Osteocyte (in vitro differentiated cells): ENCODE results near the gene CAMSAP2. TPM values are rescaled to one million over a fixed set of nuclear protein-coding genes. Genes with fewer than 3 reads are reported as not detected.

Source experiments
- DNase-seq: peaks from one replicate; pipeline ENCODE4 v3.0.0; 2021; ENCODE audit warnings: mixed read lengths; ENCODE audit not compliant: unreplicated experiment; ENCODE audit errors: extremely low spot score
- H3K27ac Mint-ChIP-seq: one replicate; pipeline ENCODE4 v1.8.0; 2021; ENCODE audit warnings: mild to moderate bottlenecking, mixed read lengths; ENCODE audit not compliant: unreplicated experiment
- H3K27me3 Mint-ChIP-seq: one replicate; pipeline ENCODE4 v1.8.0; 2021; ENCODE audit warnings: mixed read lengths; ENCODE audit not compliant: unreplicated experiment
- H3K36me3 Mint-ChIP-seq: one replicate; pipeline ENCODE4 v1.8.0; 2021; ENCODE audit warnings: mixed read lengths; ENCODE audit not compliant: unreplicated experiment
- H3K4me1 Mint-ChIP-seq: one replicate; pipeline ENCODE4 v1.8.0; 2021; ENCODE audit warnings: mixed read lengths; ENCODE audit not compliant: unreplicated experiment
- H3K4me3 Mint-ChIP-seq: one replicate; pipeline ENCODE4 v1.8.0; 2021; ENCODE audit warnings: mild to moderate bottlenecking, moderate library complexity, mixed read lengths; ENCODE audit not compliant: unreplicated experiment
- H3K9me3 Mint-ChIP-seq: one replicate; pipeline ENCODE4 v1.8.0; 2021; ENCODE audit warnings: mixed read lengths; ENCODE audit not compliant: unreplicated experiment
- CTCF ChIP-seq: fragments of 200-600 bp; sonication (generic); IDR thresholded peaks from 2 replicates; pipeline ENCODE4 v1.5.0; 2021; ENCODE audit warnings: antibody characterized with exemption, mild to moderate bottlenecking, moderate library complexity
- total RNA-seq: library from RNA; stranded (reverse); gene quantifications from 2 replicates; pipeline ENCODE4 v1.2.1, GENCODE V29; 2021

The CAMSAP2 gene
- total RNA-seq, 1 donor from 2014 or later = 44.7 TPM

DNA sequence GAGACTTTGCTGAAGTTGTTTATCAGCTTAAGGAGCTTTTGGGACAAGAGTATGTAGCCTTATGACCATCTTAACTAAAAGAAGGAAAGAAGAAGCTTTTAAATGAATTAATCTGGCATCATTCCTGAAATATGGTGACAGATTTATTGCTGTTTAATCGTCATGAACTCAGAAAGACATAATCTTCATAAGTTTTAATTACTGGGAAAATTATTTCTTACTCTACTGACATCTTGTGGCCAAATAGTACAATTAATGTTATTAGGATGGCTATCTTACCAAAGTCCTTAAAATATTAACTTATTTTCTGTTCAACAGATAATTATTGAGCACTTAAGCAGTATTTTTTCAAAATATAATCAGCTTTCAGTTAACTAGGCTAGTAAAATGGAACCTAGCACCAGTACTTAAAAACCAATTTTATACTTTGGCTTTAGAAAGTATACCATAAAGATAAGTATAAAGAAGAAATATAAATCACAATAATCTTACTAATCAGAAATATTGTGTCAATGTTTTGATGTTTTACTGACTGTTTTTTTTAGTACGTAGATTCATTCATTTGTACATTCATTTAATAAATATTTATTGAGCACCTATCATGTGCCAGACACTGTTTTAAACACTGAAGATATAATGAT is 99.4 kb downstream of the CAMSAP2 start:
- H3K27ac Mint-ChIP-seq = no peak overlapping the region

DNA sequence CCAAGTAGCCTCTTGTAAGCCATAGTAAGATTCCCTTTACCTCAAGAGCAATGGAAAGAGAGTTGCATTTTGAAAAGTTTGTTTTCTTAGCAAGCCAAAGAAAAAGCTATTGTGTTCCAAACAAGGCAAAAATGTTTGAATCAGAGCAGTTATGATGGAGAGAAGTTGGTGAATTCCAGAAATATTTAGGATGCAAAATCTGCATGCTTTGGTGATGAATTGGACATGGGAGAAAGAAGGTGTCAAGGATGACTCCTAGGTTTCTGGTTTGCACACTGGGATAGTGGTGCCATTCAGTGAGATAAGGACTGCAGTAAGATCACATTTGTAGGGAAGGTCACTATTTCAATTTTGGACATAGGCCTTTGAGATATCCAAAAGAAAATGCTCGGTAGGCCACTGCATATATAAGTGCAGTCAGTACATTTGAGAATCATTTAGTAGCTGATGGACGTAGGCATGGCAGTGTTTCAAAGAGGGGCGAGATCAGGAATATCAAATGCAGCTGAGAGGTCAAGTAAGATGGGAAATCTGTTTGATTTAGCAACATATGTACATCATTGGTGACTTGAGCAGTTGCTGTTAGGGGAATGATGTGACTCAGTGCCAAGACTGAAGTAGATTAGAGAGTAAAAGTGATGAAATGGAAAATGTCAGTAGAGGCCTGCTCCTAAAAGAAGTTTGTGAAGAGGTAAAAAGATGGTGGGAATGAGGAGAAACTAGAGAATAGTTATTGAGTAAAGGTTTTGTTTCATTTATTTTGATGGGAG is 100.2 kb downstream of the CAMSAP2 start:
- Mint-ChIP-seq H3K9me3 (peaks cover 4% of the 10 kb centered on the region), H3K27me3 (no peaks in the 10 kb centered on the region), H3K4me1 (peaks cover 15% of the 10 kb centered on the region), H3K36me3 (peaks cover 37% of the 10 kb centered on the region), H3K27ac (no peak overlapping the region), H3K4me3 (no peak overlapping the region)
- TF ChIP-seq CTCF = no peak
- no peak for DNase-seq

More for the DNA sequence above, 99.4 kb downstream of the CAMSAP2 start:
- H3K4me3 Mint-ChIP-seq = no peak overlapping the region
- peak; percentile 56 for TF ChIP-seq CTCF
- no peaks in the 10 kb centered on the region for H3K27me3 Mint-ChIP-seq
- peaks cover 15% of the 10 kb centered on the region for H3K4me1 Mint-ChIP-seq
- H3K36me3 Mint-ChIP-seq = peaks cover 34% of the 10 kb centered on the region
- peaks cover 4% of the 10 kb centered on the region for H3K9me3 Mint-ChIP-seq
- no peak for DNase-seq

DNA sequence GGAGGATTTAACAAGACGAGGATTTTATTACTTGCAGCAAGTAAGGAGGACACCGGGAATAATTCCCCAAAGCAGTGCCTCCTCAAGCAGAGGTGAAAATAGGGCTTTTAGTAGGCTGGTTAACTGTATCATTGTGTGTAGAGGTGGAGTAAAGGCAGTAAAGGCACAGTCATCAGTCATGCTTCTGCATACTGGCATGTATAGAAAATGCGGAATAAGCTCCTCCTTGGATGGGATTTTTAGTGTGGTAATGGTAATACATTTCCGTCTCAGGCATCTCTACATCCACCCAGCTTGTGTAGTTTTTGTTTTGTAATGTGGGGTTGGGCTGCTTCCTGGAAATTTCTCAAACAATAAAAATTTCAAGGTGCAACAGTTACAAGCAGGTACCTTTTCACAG is 106.7 kb downstream of the CAMSAP2 start:
- H3K4me1 Mint-ChIP-seq = no peaks in the 10 kb centered on the region
- peaks cover 50% of the 10 kb centered on the region for H3K36me3 Mint-ChIP-seq
- no peak for DNase-seq
- no peak overlapping the region for H3K27ac Mint-ChIP-seq
- H3K27me3 Mint-ChIP-seq = no peaks in the 10 kb centered on the region
- H3K9me3 Mint-ChIP-seq = no peaks in the 10 kb centered on the region
- no peak for TF ChIP-seq CTCF
- no peak overlapping the region for H3K4me3 Mint-ChIP-seq

DNA sequence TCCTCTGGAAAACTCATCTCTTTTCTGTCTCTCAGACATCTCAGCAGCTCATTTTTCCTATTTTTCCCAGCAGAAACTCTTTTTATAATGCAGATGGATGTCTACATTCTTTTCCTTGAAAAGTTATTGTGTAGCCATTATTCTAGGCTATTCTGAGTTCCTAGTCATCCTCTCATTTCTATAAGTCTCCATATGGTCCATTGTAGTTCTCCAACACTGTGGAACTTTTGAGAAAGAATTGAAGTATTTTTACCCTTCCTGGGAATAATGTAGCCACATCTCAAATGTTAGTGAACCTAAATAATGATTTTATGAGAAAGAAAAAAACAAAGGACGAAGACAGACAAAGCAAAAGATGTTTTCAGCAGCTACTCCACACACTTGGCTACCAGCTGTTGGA is 107.7 kb downstream of the CAMSAP2 start:
- TF ChIP-seq CTCF = no peak
- H3K4me1 Mint-ChIP-seq = no peaks in the 10 kb centered on the region

GRCh38 chr1:200849430-200849829 is 110.7 kb downstream of the CAMSAP2 start:
- DNase-seq = no peak
- H3K36me3 Mint-ChIP-seq = peaks cover 62% of the 10 kb centered on the region
- H3K4me1 Mint-ChIP-seq = no peaks in the 10 kb centered on the region
- no peak overlapping the region for H3K4me3 Mint-ChIP-seq
- H3K27me3 Mint-ChIP-seq = no peaks in the 10 kb centered on the region
- no peaks in the 10 kb centered on the region for H3K9me3 Mint-ChIP-seq
- TF ChIP-seq CTCF = no peak
- no peak overlapping the region for H3K27ac Mint-ChIP-seq

More for the DNA sequence above, 107.7 kb downstream of the CAMSAP2 start:
- H3K9me3 Mint-ChIP-seq = no peaks in the 10 kb centered on the region
- no peak overlapping the region for H3K27ac Mint-ChIP-seq
- peaks cover 55% of the 10 kb centered on the region for H3K36me3 Mint-ChIP-seq
- no peaks in the 10 kb centered on the region for H3K27me3 Mint-ChIP-seq
- no peak for DNase-seq
- H3K4me3 Mint-ChIP-seq = no peak overlapping the region
